NT2/D1 (cell line): ENCODE data around the gene CACNA2D1.

Source experiments
- YY1 ChIP-seq: IDR thresholded peaks from 2 replicates; pipeline ENCODE4 v1.6.1; 2011; ENCODE audit not compliant: insufficient read length, insufficient read depth
- ZNF274 ChIP-seq: IDR thresholded peaks from 2 replicates; pipeline ENCODE4 v1.6.1; 2011; ENCODE audit warnings: mild to moderate bottlenecking, low read depth, low read length

GRCh38 chr7:82331234-82331633, 112.3 kb downstream of the CACNA2D1 start:
- no peak for TF ChIP-seq ZNF274
- no peak for TF ChIP-seq YY1
